ENCODE measurements around the gene CARD10.

CARD10 gene

DNA sequence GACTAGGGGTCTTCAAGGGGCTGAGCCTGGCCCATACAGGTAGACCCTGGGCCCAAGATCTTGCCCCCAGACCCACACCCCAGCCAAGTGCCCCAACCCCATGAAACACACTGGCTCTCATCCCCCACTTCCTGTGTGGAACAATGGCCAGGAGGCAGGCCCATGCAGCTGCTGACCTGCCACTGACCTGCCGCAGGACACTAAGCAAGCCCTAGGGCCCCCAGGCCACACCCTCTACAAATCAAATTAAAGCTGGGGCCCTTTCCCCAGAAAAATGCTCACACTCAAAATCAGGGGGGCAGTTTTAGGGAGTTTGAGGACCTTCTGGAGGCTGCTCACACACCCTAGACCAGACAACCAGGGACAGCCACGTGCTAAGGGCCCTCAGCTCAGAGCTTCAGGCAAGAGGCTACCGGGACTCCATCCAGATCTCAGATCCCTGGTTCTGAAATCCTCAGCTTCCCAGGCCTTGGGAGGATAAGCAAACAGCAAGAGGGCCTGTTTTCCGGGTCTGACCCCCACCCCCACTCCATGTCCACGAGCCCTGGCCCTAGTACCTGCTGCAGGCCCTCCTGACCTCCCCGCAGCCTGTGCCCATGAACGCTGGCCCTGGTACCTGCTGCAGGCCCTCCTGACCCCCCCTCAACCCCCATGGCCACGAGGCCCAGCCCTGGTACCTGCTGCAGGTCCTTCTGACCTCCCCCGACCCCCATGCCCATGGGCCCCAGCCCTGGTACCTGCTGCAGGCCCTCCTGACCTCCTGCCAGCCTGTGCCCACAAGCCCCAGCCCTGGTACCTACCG is 10.0 kb downstream of the CARD10 start:
- in situ Hi-C loops (cut with MboI; ENCODE audit: low pct_unique_long_range_greater_than_20kb, low sequenced_read_pairs, unreplicated experiment), result no loop called here
- TF ChIP-seq, protein P1, sequence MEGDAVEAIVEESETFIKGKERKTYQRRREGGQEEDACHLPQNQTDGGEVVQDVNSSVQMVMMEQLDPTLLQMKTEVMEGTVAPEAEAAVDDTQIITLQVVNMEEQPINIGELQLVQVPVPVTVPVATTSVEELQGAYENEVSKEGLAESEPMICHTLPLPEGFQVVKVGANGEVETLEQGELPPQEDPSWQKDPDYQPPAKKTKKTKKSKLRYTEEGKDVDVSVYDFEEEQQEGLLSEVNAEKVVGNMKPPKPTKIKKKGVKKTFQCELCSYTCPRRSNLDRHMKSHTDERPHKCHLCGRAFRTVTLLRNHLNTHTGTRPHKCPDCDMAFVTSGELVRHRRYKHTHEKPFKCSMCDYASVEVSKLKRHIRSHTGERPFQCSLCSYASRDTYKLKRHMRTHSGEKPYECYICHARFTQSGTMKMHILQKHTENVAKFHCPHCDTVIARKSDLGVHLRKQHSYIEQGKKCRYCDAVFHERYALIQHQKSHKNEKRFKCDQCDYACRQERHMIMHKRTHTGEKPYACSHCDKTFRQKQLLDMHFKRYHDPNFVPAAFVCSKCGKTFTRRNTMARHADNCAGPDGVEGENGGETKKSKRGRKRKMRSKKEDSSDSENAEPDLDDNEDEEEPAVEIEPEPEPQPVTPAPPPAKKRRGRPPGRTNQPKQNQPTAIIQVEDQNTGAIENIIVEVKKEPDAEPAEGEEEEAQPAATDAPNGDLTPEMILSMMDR (IDR thresholded peaks at IDR 0.05; ENCODE audit: extremely low read depth, insufficient read depth, missing control alignments), result no peak
- DNase-seq (ENCODE audit: low spot score), result no peak

DNA sequence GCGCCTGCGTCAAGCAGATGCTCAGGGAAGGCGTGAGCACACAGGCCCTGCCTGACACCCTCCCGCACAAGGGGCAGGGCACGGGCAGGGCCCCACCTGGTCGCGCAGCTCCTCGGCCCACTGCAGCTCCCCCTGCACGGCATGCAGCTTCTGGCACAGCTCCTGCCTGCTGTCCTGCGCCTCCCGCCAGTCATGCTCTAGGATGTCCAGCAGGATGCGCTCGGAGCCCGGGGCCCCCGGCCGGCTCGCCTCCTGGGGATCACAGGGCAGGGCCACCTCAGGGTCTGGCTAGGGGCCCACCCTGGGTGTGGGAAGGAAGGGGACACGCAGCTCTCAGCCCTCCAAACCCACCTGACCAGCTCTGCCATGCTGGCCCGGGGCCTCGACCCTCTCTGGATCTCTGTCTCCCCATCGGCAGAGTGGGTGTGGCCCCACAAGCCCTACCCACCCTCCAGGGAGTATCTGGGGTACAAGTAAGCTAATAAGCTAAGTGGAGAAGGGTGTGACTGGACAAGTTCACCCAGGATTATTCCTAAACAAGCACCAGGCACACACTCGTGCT is 10.7 kb downstream of the CARD10 start:
- in situ Hi-C loops (cut with MboI; ENCODE audit: low pct_unique_long_range_greater_than_20kb, low sequenced_read_pairs, unreplicated experiment), result no loop called here
- DNase-seq (ENCODE audit: low spot score), result no peak

DNA sequence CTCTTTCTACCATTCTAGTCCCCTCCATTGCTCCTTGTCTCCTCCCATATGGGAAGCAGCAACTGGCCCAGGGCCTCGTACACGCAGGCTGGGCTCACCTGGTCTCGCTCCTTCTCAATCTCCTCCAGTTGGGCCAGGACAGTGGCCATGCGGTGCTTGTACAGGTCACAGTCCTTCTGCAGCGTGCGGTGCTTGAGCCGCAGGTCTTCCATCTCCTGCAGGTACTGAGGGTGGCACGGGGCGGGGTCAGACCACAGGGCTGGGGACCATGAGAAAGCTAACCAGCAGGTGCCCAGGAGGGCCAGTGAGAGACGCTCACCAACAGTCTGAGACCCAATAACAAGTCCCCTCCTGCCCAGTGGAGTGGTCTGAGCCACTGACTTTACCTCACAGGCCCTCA is 11.5 kb downstream of the CARD10 start:
- no peak for DNase-seq (ENCODE audit: low spot score)
- TF ChIP-seq, protein P1 (IDR thresholded peaks at IDR 0.05; ENCODE audit: extremely low read depth, insufficient read depth, missing control alignments), result no peak
- in situ Hi-C loops (cut with MboI; ENCODE audit: low pct_unique_long_range_greater_than_20kb, low sequenced_read_pairs, unreplicated experiment), result no loop called here

More for the DNA sequence above, 10.7 kb downstream of the CARD10 start:
- TF ChIP-seq, protein P1 (IDR thresholded peaks at IDR 0.05; ENCODE audit: extremely low read depth, insufficient read depth, missing control alignments), result no peak

GRCh38 chr22:37505989-37506388 is 13.2 kb downstream of the CARD10 start:
- TF ChIP-seq, protein P1 (IDR thresholded peaks at IDR 0.05; ENCODE audit: extremely low read depth, insufficient read depth, missing control alignments), result no peak
- no peak for DNase-seq (ENCODE audit: low spot score)
- in situ Hi-C loops (cut with MboI; ENCODE audit: low pct_unique_long_range_greater_than_20kb, low sequenced_read_pairs, unreplicated experiment), result no loop called here

GRCh38 chr22:37505565-37505964 is 13.7 kb downstream of the CARD10 start:
- TF ChIP-seq, protein P1 (IDR thresholded peaks at IDR 0.05; ENCODE audit: extremely low read depth, insufficient read depth, missing control alignments), result no peak
- in situ Hi-C loops (cut with MboI; ENCODE audit: low pct_unique_long_range_greater_than_20kb, low sequenced_read_pairs, unreplicated experiment), result no loop called here
- no peak for DNase-seq (ENCODE audit: low spot score)

- TF ChIP-seq, protein P1 (IDR thresholded peaks at IDR 0.05; ENCODE audit: extremely low read depth, insufficient read depth, missing control alignments), result no peak
- no peak for DNase-seq (ENCODE audit: low spot score)
- in situ Hi-C loops (cut with MboI; ENCODE audit: low pct_unique_long_range_greater_than_20kb, low sequenced_read_pairs, unreplicated experiment), result no loop called here
Measured at GRCh38 chr22:37504964-37505363, 14.3 kb downstream of the CARD10 start.

Data from GM13977 (cell line).